ENCODE measurements around the gene CACNA1G.
A peak's percentile ranks its signal among the peaks of the same experiment; 100 is the strongest.

The CACNA1G gene

GRCh38 chr17:50631195-50631907 is 70.8 kb downstream of the CACNA1G start:
- DNase-seq (ENCODE audit: insufficient read length, low spot score) (no peak), FAIRE-seq (no peak)
- TF ChIP-seq POLR2A (IDR thresholded peaks at IDR 0.05; ENCODE audit: low read depth, low read length) = no peak

GRCh38 chr17:50631908-50632571 is 71.5 kb downstream of the CACNA1G start:
- peak; percentile 63 for DNase-seq (ENCODE audit: insufficient read length, low spot score)
- FAIRE-seq = no peak
- TF ChIP-seq POLR2A (IDR thresholded peaks at IDR 0.05; ENCODE audit: low read depth, low read length) = no peak

GRCh38 chr17:50632637-50633036 is 72.1 kb downstream of the CACNA1G start:
- TF ChIP-seq POLR2A (IDR thresholded peaks at IDR 0.05; ENCODE audit: low read depth, low read length) = no peak
- FAIRE-seq (no peak), DNase-seq (ENCODE audit: insufficient read length, low spot score) (no peak)

- TF ChIP-seq POLR2A (IDR thresholded peaks at IDR 0.05; ENCODE audit: low read depth, low read length) = no peak
- DNase-seq (ENCODE audit: insufficient read length, low spot score) (no peak), FAIRE-seq (no peak)
These were observed 73.2 kb downstream of the CACNA1G start for GRCh38 chr17:50633683-50634082.

GRCh38 chr17:50634224-50634914 is 73.9 kb downstream of the CACNA1G start, which contains the start of gene ABCC3:
Gene ABCC3, plus strand, starts transcription at chr17:50634881. Its CDS starts 56 bp downstream, at chr17:50634937.
- peak; percentile 74 for DNase-seq (ENCODE audit: insufficient read length, low spot score)
- no peak for FAIRE-seq
- no peak for TF ChIP-seq POLR2A (IDR thresholded peaks at IDR 0.05; ENCODE audit: low read depth, low read length)

- TF ChIP-seq POLR2A (IDR thresholded peaks at IDR 0.05; ENCODE audit: low read depth, low read length) = 0 out of 2 replicates have a peak, but pooled peaks have one; percentile 37
- no peak for DNase-seq (ENCODE audit: insufficient read length, low spot score)
- FAIRE-seq = no peak
These were observed 74.6 kb downstream of the CACNA1G start for GRCh38 chr17:50634915-50635731.

- DNase-seq (ENCODE audit: insufficient read length, low spot score) = no peak
- no peak for TF ChIP-seq POLR2A (IDR thresholded peaks at IDR 0.05; ENCODE audit: low read depth, low read length)
- FAIRE-seq = no peak
These were observed 75.1 kb downstream of the CACNA1G start for GRCh38 chr17:50635732-50635981.

GRCh38 chr17:50635982-50636803 is 75.7 kb downstream of the CACNA1G start:
- TF ChIP-seq POLR2A (IDR thresholded peaks at IDR 0.05; ENCODE audit: low read depth, low read length) = no peak
- DNase-seq (ENCODE audit: insufficient read length, low spot score) (no peak), FAIRE-seq (no peak)

- FAIRE-seq = no peak
- no peak for DNase-seq (ENCODE audit: insufficient read length, low spot score)
- no peak for TF ChIP-seq POLR2A (IDR thresholded peaks at IDR 0.05; ENCODE audit: low read depth, low read length)
These were observed 76.3 kb downstream of the CACNA1G start for GRCh38 chr17:50636804-50637195.

GRCh38 chr17:50637829-50638605 is 77.5 kb downstream of the CACNA1G start:
- no peak for FAIRE-seq
- DNase-seq (ENCODE audit: insufficient read length, low spot score) = no peak
- no peak for TF ChIP-seq POLR2A (IDR thresholded peaks at IDR 0.05; ENCODE audit: low read depth, low read length)

GRCh38 chr17:50638606-50638965 is 78.1 kb downstream of the CACNA1G start:
- no peak for TF ChIP-seq POLR2A (IDR thresholded peaks at IDR 0.05; ENCODE audit: low read depth, low read length)
- FAIRE-seq (peak; percentile 58), DNase-seq (ENCODE audit: insufficient read length, low spot score) (peak; percentile 92)

- peak; percentile 97 for DNase-seq (ENCODE audit: insufficient read length, low spot score)
- FAIRE-seq = peak; percentile 93
- no peak for TF ChIP-seq POLR2A (IDR thresholded peaks at IDR 0.05; ENCODE audit: low read depth, low read length)
These were observed 78.6 kb downstream of the CACNA1G start for GRCh38 chr17:50638966-50639713.

Data from H54 (cell line).